HT-29 (cell line): ENCODE data around the gene DACH1. TPM values are rescaled to one million over a fixed set of nuclear protein-coding genes. Genes with fewer than 3 reads are reported as not detected.

ENCODE experiments used
- DNase-seq: peaks from one replicate; pipeline ENCODE4 v3.0.0-alpha.2; 2015; ENCODE audit warnings: low spot score
- total RNA-seq: library from RNA; depleted of rRNA; stranded (reverse); fragments of >200 nt; shearing (Covaris generic); gene quantifications from 2 replicates; pipeline ENCODE4 v1.2.3, GENCODE V29; 2014

DACH1 gene
- total RNA-seq, 1 experiment from 2014 or later: 0.48 TPM

DNA sequence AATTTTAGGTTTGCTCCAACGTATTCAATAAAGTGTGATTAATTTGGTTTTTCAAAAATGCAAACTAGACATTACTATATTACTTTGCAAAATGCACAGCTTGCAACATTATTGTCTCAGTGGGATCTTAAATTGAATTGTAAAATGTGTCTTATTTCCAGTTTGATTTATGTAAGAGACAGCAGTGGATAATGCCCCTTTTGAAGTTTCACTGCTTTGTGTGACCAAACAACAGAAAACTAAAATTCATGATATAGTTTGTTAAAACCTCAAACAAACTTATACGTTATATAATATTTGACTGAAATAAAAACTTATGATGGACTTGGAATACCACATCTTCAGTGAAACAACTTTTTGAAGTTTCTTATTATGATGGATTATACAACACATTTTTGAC is 279.8 kb downstream of the DACH1 start:
- DNase-seq: no peak

DNA sequence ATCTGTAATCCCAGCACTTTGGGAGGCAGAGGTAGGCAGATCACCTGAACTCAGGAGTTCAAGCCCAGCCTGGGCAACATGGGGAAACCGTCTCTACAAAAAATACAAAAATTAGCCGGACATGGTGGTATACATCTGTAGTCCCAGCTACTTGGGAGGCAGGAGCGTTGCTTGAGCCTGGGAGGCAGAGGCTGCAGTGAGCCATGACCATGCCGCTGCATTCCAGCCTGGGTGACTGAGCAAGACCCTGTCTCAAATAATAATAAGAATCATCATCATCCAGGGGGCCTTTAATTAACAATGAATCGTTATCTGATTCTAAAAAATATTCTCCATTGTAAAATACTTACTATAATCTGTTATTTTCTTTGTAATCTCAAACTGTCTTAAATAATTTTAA is 283.4 kb downstream of the DACH1 start:
- DNase-seq: no peak

DNA sequence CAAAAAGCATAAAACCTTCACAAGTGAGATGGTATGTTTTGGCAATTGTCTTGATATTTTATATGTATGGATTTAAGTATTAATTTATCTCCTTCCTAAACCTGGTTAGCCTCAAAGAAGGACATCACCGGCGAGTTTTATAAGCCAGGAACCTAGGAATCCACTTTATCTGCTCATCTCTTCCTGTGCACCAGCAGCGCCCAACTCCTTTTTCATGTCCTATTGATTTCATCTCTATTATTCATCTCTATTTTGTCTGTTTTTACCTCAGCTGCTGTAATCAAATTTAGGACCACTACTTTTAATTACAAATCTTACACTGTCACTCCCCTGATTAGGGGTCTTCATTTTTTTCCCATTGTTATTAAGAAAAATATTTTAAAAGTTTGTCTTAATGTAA is 286.4 kb downstream of the DACH1 start:
- DNase-seq: no peak

DNA sequence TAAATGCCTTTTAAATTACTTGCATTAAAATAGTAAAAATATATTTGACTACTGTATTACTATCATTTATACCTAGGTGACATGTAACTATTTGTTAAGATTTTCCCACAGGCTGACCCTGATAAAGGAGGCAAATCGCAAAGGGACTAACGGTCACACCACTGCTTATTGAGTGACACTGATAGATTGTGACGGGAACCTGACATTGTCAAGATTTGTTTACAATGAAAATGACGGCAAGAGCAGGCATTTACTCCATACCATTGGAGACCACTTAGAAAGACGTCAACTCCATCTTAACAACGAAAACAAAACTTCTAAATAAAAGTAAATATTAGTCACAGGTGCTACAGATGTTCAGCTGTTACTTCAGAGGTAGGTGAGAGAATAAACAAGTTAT is 289.0 kb downstream of the DACH1 start:
- no peak for DNase-seq

DNA sequence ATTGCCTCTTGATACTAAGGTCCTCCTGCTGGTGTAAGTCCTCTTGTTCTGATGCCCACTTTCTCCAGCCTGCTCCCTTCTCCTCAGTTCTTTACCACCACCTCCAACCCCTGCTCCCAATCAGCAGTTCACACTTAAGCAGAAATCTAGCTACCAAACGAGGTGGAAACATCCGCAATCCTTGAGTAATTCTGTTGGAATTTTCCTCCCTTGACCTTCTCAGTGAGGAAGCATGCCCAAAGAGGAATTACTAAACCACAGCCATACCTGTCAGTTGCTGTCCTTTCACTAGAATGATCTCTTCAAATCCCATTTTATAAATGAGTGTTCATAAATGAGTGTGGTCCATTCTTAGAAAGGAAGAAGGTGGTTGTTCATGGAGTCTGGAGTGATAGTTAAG is 289.9 kb downstream of the DACH1 start:
- no peak for DNase-seq

DNA sequence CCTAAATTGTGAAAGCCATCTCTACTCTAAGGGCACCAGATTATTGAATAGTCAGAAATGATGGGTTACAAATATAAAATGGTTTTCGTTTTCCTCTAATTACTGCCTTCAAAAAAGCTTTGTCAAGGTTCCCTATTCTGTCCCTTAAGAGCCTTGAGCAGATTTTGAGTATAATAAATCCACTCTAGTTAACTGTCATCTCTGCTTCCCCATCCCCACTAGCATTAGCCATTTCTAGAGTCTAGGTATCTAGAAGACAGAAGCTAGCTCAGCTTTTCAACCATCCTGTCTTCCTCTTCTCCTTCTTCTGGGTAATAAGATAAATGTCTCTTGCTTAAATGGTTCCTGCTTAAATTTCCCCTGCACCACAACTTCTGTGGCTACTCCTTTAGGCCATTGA is 290.4 kb downstream of the DACH1 start:
- DNase-seq: no peak

DNA sequence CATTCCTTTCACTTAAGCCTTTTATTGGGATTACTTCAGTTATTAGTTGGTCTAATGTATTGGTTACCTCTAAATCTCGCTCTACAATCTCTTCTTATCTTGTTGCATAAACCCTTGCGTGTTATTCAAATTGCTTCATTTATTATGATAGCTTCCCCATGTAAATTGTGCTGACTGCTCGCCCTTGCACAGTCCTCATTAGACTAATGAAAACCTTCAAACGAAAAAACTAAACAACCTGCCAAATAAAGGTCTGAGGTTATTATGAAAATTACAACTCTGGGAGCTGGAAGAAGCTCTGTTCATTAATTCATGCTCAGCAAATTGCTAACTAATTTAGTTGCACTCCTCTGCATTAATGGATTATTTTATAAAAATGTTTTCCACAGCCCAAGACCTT is 320.1 kb downstream of the DACH1 start:
- DNase-seq: no peak

DNA sequence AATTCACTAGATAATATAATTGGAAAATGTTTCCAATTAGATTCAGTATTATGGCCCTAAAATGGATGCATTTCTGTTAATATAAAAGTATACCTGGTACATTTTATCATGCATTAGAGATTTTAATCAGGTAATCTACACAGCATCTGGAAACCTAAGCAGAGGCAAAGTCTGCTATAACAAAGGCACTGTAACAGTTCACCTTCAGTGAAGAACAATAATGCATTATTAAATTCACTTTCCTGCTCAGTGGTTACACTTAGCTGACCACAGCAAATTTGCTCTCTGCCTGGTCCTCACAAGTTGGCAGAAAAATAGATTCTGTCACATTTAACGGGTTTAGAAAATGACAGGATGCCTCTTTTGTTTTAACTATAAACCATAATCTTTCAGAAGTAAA is 326.9 kb downstream of the DACH1 start:
- DNase-seq: no peak

DNA sequence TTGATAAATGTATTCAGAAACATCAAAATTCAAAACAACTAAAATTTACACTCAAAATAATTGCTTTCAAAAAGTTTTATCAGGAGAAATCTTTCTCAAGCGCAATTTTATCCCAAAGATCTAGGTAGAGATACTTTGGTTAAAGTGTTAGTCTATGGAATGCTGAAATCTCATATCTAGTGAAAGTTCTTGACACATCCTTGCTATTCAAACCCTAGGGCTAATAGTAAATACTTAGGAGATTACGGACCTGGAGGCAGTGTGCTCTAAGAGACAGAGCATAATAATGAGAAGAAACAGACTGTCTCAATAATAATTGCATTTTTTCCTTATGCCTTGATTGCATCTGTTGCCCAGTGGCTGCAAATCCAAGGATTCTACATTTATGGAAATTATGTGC is 330.8 kb downstream of the DACH1 start:
- no peak for DNase-seq

DNA sequence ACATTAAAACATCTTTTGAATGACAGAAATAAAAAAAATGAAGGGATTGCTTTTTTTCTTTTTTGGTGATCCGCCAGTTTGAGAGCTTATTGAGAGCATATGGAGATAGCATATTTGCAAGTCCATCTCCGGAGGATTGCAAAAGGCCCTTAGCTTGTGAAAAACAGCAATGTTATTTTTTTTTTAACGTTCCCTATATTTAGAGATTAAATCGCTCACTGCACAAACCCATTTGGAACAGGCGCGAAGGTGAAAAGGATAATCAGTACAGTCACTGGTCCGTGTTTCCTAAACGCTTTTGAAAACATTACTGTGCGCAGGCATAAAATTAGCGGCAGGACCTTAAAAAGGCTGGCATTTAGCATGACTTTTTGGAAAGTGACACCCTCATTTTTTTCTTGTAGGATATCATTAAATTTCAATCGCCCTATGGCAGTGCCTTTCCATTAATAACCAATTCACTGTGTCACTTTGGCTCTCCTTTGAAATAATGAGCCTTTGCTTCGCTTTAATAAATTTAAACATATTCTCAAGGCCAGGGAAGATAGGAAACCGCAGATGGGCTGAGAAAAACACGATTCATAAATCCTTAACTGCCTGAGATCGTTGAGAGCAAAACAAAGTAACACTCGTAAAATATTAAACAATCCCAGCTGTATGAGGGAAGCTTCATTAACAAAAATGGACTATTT is 342.2 kb downstream of the DACH1 start:
- DNase-seq: no peak

DNA sequence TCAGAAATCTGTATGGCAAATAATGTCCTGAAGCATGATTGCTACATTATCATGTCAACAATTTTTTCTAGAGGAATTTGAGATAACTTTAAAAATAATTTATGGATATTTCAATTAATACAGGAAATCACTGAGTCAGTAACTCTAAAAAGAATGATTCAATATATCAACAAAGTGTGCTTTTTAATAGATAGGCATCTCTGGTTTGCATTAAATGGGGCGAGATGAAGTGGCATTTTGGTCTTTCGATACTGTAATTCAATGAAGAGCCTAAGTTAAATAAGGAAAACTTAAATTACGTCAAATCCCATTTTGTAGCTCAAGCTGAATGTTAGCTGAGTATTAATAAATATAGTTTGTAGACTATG is 342.8 kb downstream of the DACH1 start:
- no peak for DNase-seq

DNA sequence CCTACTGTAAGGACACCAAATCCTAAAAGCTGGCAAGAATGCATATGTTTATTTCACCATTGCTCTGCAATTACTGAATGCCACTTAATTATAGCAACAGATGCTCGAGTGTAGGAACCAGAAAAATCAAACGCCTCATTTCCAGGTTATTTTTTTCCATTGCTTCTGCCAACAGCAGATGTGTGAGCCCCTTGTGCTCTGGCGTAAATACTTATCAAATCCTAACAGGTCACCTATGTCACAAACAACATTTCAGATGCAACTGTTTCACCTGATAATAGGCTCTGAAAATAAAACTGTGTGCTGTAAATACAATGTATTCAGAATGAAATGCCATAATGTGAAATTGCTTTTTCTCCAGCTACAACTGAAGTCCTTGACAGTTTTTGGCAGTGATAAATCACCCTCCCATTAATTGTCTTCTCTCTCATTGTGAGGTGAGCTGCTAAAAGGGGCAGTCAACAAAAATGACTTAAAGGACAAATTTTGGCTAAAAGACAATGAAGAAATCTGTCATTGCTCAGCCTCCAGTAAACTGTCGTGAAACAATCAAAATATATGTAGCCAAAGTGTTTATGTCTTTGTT is 344.0 kb downstream of the DACH1 start:
- DNase-seq: no peak

DNA sequence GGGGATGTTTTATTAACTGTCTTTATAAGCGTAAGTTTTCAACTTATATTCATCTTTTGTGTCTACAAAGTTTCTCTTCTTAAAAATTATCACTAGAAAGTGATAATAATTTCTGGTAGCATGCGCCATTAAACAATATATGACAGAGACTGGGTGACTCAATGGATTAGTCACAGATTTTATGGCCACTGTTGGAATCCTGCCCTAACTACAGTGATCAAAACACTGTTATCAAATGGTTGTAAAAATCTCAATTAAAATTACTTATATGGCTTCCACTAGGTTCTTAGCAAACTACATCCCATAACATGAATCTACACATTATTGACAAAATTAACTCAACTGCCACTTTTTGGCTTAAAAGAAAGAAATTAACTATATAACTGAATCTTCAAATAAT is 350.0 kb downstream of the DACH1 start:
- DNase-seq: peak; percentile 69

DNA sequence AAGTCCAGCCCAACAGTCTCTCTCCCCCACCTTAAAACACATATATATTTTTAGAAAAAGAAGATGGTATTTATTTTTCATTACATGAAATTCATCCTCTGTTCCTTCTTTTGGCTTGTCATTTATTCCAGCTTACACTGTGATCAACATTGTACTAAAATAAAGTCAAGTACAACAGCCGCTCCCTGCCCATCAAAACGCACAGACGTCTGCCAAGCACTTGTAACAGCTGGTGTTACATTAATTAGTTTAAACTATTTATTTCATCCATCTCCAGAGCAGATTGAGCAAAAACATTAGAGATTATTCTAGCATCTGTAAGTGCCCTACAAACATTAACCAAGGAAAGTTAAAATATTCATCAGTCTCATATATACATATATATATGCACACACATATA is 350.5 kb downstream of the DACH1 start:
- no peak for DNase-seq

DNA sequence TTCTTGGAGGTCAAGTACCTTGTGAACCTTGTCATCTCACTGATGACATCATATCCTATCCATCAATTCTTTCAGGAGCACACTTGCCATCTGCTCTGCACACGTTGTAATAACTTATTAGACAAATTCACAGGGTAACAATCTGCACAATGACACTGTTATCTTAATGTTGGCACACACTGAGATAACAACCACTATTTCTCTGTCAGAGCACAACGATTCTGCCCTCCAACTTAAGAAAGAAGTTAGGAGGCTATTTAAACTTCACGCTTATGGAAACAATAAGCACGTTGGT is 351.3 kb downstream of the DACH1 start:
- DNase-seq: no peak

DNA sequence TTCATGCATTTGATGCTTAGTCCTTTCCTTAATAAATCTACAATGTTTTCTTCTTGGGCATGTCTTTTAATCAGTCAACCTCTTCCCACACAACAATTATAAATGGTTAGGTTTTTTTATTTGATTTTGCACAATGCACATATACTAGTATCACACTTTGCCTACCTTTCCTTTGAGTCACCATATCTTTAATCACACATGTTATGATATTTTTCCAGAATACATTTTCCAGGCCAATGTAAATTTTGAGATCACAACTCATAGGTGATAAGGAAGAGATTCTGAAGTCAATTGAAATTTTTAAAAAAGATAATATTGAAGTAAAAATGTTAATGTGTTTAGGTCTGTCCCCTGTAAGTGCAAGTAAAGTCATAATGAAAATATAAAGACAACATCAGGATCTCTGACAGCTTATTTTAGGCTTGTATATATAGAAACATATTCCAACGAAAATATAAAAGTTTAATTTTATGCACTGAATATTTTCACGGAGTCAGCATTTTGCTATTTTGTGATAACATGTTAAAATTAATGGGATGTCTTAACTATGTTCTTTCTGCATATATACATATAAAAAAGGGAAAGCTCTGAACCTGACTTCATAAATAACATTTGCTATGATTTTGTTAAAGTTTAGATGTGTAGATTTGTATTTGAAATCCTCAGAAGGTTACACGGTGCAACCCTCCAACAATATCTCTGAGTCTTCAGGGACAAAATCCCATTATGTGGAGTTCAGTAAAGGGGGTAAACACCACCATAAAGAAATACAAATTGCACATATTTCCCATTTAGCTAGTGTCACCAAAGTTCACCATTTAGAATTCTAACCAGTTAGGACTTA is 351.9 kb downstream of the DACH1 start:
- no peak for DNase-seq

DNA sequence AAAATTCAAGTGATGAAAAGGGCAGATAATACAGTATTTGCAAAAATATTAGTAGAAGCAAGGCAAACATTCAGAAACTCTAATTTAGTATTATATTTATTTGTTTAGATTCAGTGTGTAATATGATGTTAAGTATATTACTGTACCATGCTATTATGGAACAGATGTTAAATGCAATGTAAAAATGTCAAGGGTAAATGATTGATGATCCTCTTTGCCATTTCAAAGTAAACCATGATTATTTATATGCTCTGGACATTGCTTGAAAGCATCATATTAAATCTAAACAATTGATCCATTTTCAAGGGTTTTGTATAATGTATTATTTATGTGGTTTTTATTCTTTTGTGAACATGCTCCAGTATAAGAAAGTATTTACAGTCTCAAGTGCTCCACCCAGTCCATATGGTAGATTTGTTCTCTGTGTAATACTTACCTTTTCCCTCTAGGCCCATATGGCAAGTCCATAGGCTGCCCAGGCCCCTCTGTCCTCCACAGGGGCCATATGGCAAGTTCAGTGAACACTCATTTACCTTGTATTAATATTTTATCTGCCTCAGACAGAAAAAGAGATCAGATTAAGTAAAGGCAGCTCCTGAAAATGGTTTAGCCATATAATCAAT is 353.5 kb downstream of the DACH1 start:
- no peak for DNase-seq

DNA sequence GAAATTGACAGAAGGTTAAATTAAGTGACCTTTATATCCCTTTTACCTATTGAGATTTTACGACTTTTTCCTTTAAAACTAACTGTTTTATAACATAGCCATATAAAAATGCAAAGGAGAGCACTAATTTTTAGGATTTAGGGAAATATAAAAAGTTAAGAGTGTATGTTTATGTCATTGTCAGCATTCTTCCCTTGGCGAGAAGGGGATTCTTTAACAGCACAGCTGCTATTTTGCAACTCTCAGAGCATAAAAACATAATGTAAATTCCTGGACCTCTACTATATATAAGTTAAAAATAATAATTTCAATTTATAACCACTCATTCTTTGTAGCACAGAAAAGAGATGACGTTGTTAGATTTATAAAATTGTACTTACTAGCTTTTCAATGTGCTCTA is 363.2 kb downstream of the DACH1 start:
- no peak for DNase-seq

DNA sequence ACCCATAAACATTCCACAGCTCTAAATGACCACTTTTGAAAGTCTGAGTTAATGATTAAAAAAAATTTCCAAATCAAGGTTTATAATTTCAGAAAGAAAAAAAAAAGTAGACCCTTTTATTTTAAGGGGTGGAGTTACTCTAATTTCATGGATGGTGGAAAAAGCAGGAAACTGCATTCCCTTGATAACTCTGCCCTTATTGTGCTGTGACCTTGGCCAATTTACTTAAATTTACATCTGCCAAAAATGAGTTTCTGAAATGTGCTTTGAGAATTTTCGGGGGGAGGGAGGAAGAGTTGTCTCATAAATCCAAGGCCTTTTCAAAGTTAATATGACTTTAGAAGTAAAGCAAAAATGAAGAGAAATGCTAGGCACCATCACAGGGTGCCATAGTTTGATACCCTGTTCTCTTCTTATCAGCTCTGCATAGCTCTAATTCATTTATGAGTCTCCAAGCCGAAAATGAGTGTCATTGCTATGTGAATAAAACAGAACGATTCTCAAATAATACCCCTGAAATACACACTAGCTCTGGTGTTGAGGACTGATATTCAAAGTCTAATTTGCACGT is 367.0 kb downstream of the DACH1 start:
- no peak for DNase-seq

DNA sequence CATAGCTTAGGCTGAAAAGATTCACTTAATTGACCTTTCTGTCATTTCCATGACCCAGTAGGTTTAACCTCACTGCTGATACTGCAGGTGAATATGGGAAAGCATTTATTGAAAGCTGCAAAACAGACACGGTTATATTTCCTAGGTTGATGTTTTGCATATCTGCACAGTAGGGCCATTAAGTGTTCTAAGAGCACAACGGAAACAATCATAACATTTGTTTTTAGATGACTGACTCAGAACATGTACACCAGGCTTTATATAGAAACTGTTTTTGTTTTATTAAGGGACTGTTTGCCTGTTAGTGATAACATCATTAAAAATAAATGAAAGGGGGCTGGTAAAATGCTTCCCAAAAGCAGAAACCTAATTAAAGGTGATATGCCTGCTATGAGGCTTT is 367.8 kb downstream of the DACH1 start:
- DNase-seq: no peak

DNA sequence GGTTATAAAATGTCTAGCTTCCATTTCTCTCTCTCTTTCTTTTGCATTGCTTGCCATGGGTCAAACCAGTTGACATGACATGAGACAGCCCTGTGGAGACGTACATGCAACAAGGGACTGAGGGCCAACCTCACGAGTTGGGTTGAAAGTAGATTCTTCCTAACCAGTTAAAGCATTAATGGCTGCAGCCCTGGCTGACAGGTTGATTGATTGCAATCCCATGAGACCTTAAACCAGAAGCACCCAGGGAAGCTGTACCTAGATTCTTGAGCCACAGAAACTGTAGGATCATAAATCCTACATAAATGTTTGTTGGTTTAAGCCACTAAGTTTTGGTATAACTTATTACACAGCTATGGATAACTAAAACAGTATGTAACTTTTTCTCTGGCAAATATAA is 373.8 kb downstream of the DACH1 start:
- no peak for DNase-seq

DNA sequence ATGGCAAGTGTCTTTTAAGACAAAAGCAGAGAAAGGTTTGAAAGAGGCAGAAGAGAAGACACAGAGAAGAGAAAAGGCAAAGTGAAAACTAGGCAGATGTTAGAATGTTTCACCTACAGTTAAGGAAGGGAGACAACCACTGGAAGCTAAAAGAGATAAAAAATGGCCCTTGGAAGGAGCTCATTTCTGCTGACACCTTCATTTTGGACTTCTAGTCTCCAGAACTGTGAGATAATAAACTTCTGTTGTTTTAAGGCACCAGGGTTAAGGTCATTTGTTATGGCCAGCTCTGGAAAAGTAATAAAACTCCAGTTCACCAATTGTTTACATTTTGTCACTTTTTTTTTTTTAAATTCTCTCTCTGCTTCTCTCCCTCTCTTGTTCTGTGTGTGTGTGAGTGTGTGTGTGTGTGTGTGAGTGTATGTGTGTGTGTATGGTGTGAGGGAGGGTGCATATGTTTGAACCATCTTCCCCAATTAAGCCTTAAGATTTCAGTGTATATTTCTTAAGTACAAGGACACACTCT is 374.6 kb downstream of the DACH1 start:
- DNase-seq: no peak
